ENCODE measurements around the gene PTGDR2. TPM values are rescaled to one million over a fixed set of nuclear protein-coding genes. Genes with fewer than 3 reads are reported as not detected.

PTGDR2 gene
- total RNA-seq, 1 donor from 2014 or later, result 2.4 TPM

DNA sequence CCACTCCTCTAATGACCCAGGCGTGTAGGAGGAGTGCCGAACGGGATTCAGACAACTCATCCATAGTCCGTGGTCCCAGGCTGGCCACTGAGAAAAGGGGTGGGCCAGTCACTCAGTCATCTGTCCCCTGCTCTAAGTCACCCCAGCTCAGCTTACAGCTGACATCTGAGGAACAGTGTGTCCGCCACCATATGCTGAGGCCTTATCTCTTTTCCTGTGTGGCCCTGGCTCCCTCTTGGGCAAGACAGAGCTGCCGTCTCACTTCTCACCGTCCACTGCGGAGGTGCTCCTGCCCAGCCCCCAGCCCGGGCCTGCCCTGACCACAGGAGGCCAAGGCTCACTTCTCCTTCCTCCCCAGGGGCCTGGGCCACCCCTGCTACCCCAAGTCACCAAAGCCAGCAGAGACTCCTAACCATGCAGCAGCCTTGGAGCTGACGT, 7.0 kb downstream of the PTGDR2 start:
- ATAC-seq (no peak), DNase-seq (ENCODE audit: missing footprints) (no peak)
- intact Hi-C loops (cut with DNase I), result no loop called here

DNA sequence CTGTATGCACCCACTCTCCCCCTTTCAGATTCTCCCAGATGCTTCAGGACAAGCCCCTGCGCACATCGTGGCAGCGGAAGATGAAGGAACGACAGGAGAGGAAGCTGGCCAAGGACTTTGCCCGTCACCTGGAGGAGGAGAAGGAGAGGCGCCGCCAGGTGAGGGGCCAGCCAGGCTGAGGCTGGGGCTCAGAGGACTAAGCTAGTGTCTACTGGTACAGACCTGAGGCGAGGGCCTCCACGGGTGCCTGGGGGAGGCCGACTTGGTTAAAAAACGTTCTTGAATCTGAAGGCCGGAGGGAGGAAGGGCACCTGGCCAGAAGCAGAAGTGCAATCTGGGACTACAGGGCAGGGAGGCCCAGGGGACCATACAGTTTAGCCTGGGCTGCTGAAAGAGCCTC, 7.9 kb downstream of the PTGDR2 start:
- no peak for DNase-seq (ENCODE audit: missing footprints)

GRCh38 chr11:60847281-60847680, 8.5 kb downstream of the PTGDR2 start:
- intact Hi-C loops (cut with DNase I), result no loop called here
- DNase-seq (ENCODE audit: missing footprints), result no peak
- no peak for ATAC-seq

More for the DNA sequence above, 7.9 kb downstream of the PTGDR2 start:
- intact Hi-C loops (cut with DNase I), result no loop called here
- ATAC-seq, result no peak

DNA sequence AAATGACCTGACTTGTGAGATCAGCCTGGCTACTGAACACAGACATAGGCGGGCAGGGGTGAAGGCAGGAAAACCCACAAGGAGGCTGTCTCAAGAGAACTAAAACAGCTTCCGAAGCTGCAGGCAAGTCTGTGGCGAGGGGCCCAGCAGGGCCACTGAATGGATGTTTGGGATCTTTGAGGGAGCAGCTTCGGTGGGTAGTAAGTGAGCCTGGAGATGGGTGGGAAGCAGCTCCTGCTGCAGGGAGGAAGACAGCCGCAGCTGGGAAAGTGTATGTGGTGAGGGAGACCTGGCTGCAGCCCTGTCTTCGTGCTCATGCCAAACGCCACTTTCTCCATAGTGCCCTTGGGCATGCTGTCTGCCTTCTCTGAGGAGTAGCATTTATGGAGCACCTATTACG, 10.4 kb downstream of the PTGDR2 start:
- intact Hi-C loops (cut with DNase I), result no loop called here
- no peak for DNase-seq (ENCODE audit: missing footprints)
- no peak for ATAC-seq

GRCh38 chr11:60844870-60845221, 10.9 kb downstream of the PTGDR2 start:
- intact Hi-C loops (cut with DNase I), result no loop called here
- DNase-seq (ENCODE audit: missing footprints) (no peak), ATAC-seq (no peak)

DNA sequence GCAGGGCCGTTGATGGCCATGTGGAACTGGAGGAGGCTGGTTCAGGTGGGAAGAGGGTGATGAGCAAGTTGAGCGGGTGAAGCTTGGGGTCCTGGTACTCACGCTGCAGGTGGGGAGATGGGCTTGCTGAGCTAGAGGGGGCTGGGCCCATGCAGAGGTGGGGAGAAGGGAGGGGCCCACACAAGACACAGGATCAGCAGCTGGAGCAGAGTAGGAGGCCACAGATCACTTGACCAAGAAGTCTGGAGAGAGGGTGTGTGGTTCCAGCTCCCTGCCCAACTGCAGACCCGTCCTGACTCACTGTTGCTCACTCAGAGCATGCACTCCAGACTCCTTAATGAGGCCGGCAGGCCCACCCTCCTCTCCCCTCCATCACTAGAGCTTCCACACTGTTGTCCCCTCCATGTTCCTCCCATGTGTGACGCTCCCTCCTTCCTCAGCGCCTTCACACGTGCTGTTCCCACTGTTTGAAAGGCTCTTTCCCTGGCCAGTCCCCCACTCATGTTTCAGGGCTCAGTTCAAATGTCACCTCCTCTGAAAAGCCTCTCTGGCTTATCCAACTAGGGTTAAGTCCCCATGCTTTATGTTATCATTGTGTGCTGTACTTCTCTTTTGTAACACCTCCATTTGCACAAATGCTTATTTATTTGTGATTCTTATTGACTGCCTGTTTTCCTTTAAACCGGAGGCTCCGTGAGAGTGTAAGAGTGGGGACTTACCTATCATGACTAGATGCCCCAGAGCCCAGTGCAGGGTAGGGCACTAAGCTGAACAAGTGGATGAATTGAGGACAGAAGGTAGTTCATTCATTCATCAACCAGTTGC, 11.5 kb downstream of the PTGDR2 start:
- ATAC-seq (no peak), DNase-seq (ENCODE audit: missing footprints) (no peak)
- intact Hi-C loops (cut with DNase I), result no loop called here

- ATAC-seq (no peak), DNase-seq (ENCODE audit: missing footprints) (no peak)
- intact Hi-C loops (cut with DNase I), result no loop called here
Observed at GRCh38 chr11:60842668-60843600, 12.8 kb downstream of the PTGDR2 start.

DNA sequence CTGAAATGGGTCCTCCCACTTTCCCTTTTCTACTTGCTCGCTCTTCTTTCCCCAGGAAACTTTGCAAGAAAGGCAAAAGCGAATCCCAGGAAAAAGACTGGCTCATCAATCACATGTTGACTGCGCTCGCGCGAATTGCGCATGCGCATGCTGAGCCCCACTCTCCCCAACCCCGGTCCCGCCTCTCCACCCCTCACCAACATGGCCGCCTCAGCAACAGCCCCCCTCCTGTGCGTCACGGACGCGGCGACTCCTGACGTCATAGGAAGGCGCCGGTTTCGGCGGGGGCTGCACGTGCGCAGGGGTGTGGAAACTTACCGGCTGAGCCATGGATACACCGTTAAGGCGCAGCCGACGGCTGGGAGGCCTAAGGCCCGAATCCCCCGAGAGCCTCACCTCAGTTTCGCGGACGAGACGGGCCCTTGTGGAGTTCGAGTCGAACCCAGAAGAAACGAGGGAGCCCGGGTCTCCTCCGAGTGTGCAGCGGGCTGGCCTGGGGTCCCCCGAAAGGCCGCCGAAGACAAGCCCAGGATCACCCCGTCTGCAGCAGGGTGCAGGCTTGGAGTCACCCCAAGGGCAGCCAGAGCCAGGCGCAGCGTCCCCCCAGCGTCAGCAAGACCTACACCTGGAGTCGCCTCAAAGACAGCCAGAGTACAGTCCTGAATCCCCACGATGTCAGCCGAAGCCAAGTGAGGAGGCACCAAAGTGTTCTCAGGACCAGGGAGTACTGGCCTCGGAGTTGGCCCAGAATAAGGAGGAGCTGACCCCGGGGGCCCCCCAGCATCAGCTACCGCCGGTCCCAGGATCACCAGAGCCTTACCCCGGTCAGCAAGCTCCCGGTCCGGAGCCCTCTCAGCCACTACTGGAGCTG, 13.7 kb downstream of the PTGDR2 start, which contains the start of gene CCDC86:
TSS of gene CCDC86 (plus strand) at position 317 of the 871 bp plus-strand sequence. CDS start at position 329, 12 bp downstream.
- DNase-seq (ENCODE audit: missing footprints) (peak; percentile 98), ATAC-seq (peak; percentile 95)
- intact Hi-C loops (cut with DNase I), result no loop called here

GRCh38 chr11:60840470-60841430, 15.0 kb downstream of the PTGDR2 start:
- ATAC-seq (peak; percentile 67), DNase-seq (ENCODE audit: missing footprints) (no peak)
- intact Hi-C loops (cut with DNase I), result no loop called here

GRCh38 chr11:60838132-60838531, 17.6 kb downstream of the PTGDR2 start:
- DNase-seq (ENCODE audit: missing footprints) (no peak), ATAC-seq (no peak)
- intact Hi-C loops (cut with DNase I), result no loop called here

- intact Hi-C loops (cut with DNase I), result no loop called here
Observed at GRCh38 chr11:60836866-60837515, 18.8 kb downstream of the PTGDR2 start.

DNA sequence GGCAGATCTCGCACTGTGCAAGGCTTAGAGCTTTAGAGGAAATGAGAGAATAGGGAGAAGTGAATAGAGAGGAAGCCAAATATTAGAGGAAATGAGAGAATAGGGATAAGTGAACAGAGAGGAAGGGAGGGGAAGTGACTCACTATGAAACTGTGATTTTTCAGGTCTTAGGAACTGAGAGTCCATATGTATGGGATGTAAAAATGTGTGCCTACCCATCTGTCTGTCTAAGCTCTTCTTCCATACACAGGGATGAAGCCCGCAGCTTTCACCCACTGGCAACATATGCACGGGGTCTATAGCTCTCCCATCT, 20.3 kb downstream of the PTGDR2 start:
- intact Hi-C loops (cut with DNase I), result no loop called here
- ATAC-seq (peak; percentile 23), DNase-seq (ENCODE audit: missing footprints) (no peak)

More at GRCh38 chr11:60836866-60837515, 18.8 kb downstream of the PTGDR2 start:
- ATAC-seq (no peak), DNase-seq (ENCODE audit: missing footprints) (no peak)

DNA sequence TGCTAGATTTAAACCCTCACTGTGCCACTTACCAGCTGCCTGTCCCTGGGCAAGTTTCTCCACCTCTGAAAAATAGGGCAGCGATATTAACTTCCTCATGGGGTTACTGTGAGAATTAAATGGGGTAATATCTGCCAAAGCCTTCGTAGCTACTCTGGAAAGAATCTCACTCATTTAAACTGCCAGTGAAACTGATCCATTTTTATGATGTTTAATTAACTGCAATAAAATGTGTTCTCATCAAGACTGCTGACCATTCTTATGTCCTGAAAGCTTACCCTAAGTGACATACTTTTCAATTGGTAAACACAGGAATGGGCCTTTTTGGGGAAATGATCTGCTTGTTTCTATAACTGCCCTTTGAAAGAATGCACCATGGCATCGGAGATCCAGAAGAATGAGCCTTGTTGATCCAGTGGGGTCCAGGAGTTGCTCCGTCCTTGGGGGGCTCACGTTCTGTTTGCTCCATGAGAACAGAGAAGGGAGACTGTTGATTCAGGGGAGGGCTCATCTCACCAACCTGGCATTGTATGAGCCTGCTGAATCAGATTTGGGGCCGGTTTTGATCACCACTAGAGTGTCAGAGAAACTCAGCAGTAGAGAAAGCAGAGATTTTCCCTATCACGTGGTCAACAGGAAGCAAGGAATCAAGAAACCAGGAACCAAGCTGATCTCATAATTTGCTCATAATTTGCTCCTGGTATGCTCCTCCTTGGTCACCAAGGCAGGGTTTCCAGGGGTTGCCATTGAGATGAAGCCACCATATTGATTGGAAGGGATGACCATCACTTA, 20.8 kb downstream of the PTGDR2 start:
- ATAC-seq (no peak), DNase-seq (ENCODE audit: missing footprints) (no peak)
- intact Hi-C loops (cut with DNase I), result loop anchor here (5.0 kb wide), 1 partner anchor 292 kb away; no protein-coding TSS in a partner anchor

GRCh38 chr11:60831501-60832079, 24.2 kb downstream of the PTGDR2 start:
- no peak for DNase-seq (ENCODE audit: missing footprints)
- intact Hi-C loops (cut with DNase I), result loop anchor here (1.0 to 5.0 kb wide), 4 partner anchors 56 to 355 kb away; no protein-coding TSS in a partner anchor
- no peak for ATAC-seq

DNA sequence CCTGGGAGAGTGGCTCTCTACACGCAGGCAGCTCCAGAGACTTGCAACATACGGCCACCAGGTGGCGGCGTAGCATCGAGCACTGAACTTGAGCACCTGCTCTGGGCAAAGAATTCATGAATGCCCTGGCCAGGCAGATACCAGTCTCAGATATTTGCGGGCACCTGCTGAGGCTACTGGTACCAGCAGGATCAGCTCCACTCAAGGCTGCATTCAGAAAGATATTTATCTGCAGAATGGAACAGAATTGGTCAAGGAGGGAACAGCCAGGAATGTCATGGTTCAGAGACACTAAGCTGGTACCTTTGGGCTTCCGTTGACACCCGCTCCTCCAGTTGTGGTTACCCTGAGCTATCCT, 24.6 kb downstream of the PTGDR2 start:
- intact Hi-C loops (cut with DNase I), result loop anchor here (1.0 to 5.0 kb wide), 4 partner anchors 56 to 356 kb away; no protein-coding TSS in a partner anchor
- DNase-seq (ENCODE audit: missing footprints) (peak; percentile 91), ATAC-seq (peak; percentile 86)
